22Rv1 (cell line): ENCODE data around the gene TLR9.

Experiments
- CTCF ChIP-seq: fragments of 450-650 bp; IDR thresholded peaks from 2 replicates; pipeline ENCODE4 v1.5.1; 2017; ENCODE audit warnings: mild to moderate bottlenecking
- ZFX ChIP-seq: fragments of 450-650 bp; IDR thresholded peaks from 2 replicates; pipeline ENCODE4 v1.6.1; 2017; ENCODE audit warnings: antibody characterized with exemption, borderline replicate concordance

GRCh38 chr3:52210550-52211046, 14.8 kb downstream of the TLR9 start:
- TF ChIP-seq CTCF (no peak), ZFX (no peak)
